Parathyroid adenoma (tissue), 2 donors: Measurements from ENCODE around the gene DMAC1.

Experiments used
- H2AFZ ChIP-seq: fragments of 300-600 bp; sonication (generic); one replicate; pipeline ENCODE4 v1.7.0; 2017; ENCODE audit warnings: antibody characterized with exemption, mild to moderate bottlenecking
- H3K27ac ChIP-seq: fragments of 300-600 bp; sonication (generic); one replicate; pipeline ENCODE4 v1.7.0; 2017
- H3K27me3 ChIP-seq: fragments of 300-600 bp; sonication (generic); one replicate; pipeline ENCODE4 v1.7.0; 2017; ENCODE audit warnings: low read length; ENCODE audit not compliant: control insufficient read depth, insufficient read depth
- H3K36me3 ChIP-seq: fragments of 300-600 bp; sonication (generic); one replicate; pipeline ENCODE4 v1.7.0; 2017; ENCODE audit warnings: low read length; ENCODE audit not compliant: control insufficient read depth, insufficient read depth
- H3K4me1 ChIP-seq: fragments of 300-600 bp; sonication (generic); one replicate; pipeline ENCODE4 v1.7.0; 2017; ENCODE audit warnings: control low read depth
- H3K4me2 ChIP-seq: fragments of 300-600 bp; sonication (generic); one replicate; pipeline ENCODE4 v1.7.0; 2017; ENCODE audit warnings: low read length
- H3K4me3 ChIP-seq: fragments of 300-600 bp; sonication (generic); one replicate; pipeline ENCODE4 v1.7.0; 2017; ENCODE audit warnings: low read depth, low read length
- H3K79me2 ChIP-seq: fragments of 300-600 bp; sonication (generic); one replicate; pipeline ENCODE4 v1.7.0; 2017; ENCODE audit warnings: control low read depth
- H3K9ac ChIP-seq: fragments of 300-600 bp; sonication (generic); one replicate; pipeline ENCODE4 v1.7.0; 2017; ENCODE audit warnings: mild to moderate bottlenecking
- H3K9me3 ChIP-seq: fragments of 300-600 bp; sonication (generic); one replicate; pipeline ENCODE4 v1.7.0; 2017; ENCODE audit warnings: low read length; ENCODE audit not compliant: control insufficient read depth
- TF ChIP-seq, protein P1 (sequence below): fragments of 300-600 bp; sonication (generic); IDR thresholded peaks from one replicate; pipeline ENCODE4 v1.7.0; 2017; ENCODE audit warnings: antibody characterized with exemption, mild to moderate bottlenecking
- donor health status: primary hyperparathyroidism.

Gene DMAC1

DNA sequence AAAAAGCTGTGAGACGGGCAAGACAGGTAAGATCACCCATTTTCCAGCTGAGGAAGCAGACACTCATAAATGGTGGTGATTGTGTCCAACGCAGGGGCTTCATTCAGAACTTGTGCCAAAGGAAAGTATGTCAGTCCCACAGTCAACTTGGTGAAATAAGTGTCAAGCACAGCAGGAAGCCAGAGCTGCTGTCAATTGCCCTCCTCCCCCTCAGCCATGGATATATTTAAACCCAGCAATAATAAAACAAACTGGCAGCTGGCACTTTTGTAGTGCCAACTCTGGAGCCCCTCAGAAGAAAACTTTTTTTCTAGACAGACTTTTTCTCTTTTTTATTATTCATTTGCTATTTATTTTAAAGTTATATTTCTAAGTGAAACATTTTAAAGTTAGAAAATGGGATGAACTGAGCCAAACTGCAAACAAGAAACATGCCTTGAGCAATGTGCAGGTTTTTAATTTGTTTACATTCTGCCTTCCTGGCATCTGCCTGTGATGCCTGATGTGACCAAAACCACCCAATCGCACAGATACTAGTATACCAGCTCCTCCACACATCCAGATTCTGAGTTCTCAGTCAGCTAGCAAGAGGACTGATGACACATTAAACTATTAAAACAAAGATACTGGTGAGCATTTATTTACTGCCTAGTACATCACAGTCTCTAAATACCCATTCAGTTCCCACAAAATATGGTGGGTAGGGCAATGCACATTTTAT, 17.0 kb downstream of the DMAC1 start:
- H2AFZ ChIP-seq, result no peak overlapping the region
- no peak overlapping the region for H3K27ac ChIP-seq
- TF ChIP-seq, protein P1, sequence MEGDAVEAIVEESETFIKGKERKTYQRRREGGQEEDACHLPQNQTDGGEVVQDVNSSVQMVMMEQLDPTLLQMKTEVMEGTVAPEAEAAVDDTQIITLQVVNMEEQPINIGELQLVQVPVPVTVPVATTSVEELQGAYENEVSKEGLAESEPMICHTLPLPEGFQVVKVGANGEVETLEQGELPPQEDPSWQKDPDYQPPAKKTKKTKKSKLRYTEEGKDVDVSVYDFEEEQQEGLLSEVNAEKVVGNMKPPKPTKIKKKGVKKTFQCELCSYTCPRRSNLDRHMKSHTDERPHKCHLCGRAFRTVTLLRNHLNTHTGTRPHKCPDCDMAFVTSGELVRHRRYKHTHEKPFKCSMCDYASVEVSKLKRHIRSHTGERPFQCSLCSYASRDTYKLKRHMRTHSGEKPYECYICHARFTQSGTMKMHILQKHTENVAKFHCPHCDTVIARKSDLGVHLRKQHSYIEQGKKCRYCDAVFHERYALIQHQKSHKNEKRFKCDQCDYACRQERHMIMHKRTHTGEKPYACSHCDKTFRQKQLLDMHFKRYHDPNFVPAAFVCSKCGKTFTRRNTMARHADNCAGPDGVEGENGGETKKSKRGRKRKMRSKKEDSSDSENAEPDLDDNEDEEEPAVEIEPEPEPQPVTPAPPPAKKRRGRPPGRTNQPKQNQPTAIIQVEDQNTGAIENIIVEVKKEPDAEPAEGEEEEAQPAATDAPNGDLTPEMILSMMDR, result no peak
- no peaks in the 10 kb centered on the region for H3K27me3 ChIP-seq
- H3K9ac ChIP-seq, result no peak overlapping the region
- no peaks in the 10 kb centered on the region for H3K9me3 ChIP-seq
- no peak overlapping the region for H3K4me3 ChIP-seq
- no peak overlapping the region for H3K4me2 ChIP-seq
- no peaks in the 10 kb centered on the region for H3K4me1 ChIP-seq
- H3K36me3 ChIP-seq, result no peaks in the 10 kb centered on the region
- no peaks in the 10 kb centered on the region for H3K79me2 ChIP-seq

DNA sequence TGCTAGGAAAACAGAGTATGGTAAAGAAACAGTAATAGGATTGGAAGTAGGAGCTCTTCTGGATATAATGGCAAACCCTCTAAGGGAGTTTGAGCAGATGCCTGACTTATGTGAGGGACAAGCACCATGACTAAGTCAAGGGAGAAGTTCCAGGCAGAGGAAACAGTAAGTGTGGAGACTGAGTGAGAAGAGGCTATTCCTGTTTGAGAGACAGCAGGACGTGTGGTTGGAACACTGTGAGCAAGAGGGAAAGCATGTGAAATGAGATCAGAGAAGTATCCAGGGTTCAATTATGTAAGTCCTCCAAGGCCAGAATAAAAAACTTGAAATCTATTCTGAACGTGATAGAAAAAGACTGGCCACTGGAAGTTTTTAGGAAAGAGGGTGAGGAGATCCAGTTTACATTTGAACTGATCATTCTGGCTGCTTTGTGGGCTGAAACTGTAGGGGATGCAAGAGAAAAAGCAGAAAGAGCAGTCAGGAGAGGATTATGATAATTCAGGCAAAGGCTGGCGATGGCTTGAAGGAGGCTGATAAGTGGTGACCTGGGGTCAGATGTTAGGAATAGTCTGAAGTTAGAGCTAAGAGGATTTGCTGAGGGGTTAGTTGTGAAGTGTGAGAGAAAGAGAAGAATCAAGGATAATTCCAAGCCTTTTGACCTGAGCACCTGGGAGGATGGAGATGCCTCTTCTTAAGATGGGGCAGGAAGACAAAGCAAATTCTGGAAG, 19.2 kb downstream of the DMAC1 start:
- H3K9ac ChIP-seq, result no peak overlapping the region
- H2AFZ ChIP-seq, result no peak overlapping the region
- H3K9me3 ChIP-seq, result no peaks in the 10 kb centered on the region
- no peak overlapping the region for H3K4me3 ChIP-seq
- H3K27me3 ChIP-seq, result no peaks in the 10 kb centered on the region
- H3K79me2 ChIP-seq, result no peaks in the 10 kb centered on the region
- no peaks in the 10 kb centered on the region for H3K36me3 ChIP-seq
- no peak overlapping the region for H3K27ac ChIP-seq
- no peaks in the 10 kb centered on the region for H3K4me1 ChIP-seq
- no peak overlapping the region for H3K4me2 ChIP-seq
- TF ChIP-seq, protein P1, result no peak

DNA sequence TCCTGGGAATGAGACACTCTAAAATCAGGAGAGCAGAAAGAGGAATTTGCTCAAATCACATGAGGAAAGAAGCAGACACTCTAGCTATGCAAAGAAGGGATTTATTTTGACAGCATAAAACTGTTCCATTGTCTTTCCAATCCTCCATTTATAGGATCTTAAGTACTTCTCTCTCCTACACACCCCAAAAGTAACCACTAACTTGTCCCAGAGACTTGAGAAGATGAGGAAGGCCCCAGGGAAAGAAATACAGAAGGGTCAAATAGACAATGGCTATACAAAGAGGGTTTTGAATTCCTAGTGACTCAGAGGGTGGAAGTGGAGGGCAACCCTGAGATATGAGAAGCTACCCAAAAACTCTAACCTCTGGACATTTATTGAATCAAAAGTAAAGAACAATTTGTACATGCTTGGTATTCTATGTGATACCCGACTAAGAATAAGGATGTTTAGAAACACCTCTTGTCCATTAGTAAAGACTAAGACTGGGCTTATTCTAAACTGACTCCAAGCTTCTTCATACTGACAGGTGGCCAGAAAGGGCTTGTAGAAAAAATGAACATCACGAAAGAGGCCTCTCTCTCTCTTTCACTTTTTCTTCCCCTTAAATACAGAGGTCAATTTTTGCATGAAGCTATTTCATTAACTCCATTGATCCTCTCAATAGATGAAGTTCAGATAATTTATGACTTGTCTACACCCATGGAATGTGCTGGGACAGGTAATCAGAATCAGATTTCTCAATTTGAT, 20.6 kb downstream of the DMAC1 start:
- H3K4me3 ChIP-seq, result no peak overlapping the region
- no peak overlapping the region for H3K27ac ChIP-seq
- H3K9ac ChIP-seq, result no peak overlapping the region
- H3K36me3 ChIP-seq, result no peaks in the 10 kb centered on the region
- no peaks in the 10 kb centered on the region for H3K79me2 ChIP-seq
- H2AFZ ChIP-seq, result no peak overlapping the region
- H3K4me1 ChIP-seq, result no peaks in the 10 kb centered on the region
- no peak overlapping the region for H3K4me2 ChIP-seq
- TF ChIP-seq, protein P1, result no peak
- H3K27me3 ChIP-seq, result no peaks in the 10 kb centered on the region
- no peaks in the 10 kb centered on the region for H3K9me3 ChIP-seq

DNA sequence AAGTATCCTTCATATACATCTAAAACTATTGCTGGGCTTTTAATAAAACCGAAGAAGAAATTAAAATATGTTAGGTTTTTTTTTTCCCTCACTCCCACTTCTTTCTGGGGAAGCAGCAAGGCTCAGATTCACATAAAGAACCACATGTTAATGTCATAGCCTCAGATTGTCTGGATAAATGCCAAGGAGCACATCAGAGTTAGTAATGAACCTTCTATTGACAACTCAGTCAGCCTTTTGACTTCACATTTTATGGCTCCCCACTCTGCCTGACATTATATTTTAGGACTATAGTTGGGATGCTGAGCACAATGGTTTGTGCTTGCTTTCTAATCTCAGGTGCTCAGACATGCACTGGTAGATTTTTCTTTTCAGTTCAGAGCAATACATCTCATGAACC, 21.8 kb downstream of the DMAC1 start:
- H3K9ac ChIP-seq, result no peak overlapping the region
- H3K27ac ChIP-seq, result no peak overlapping the region
- H3K4me3 ChIP-seq, result no peak overlapping the region
- no peaks in the 10 kb centered on the region for H3K36me3 ChIP-seq
- no peak overlapping the region for H2AFZ ChIP-seq
- no peaks in the 10 kb centered on the region for H3K79me2 ChIP-seq
- TF ChIP-seq, protein P1, result no peak
- no peaks in the 10 kb centered on the region for H3K9me3 ChIP-seq
- no peaks in the 10 kb centered on the region for H3K27me3 ChIP-seq
- H3K4me2 ChIP-seq, result no peak overlapping the region
- no peaks in the 10 kb centered on the region for H3K4me1 ChIP-seq
